NCI-H526 (cell line): ENCODE results near the gene FGGY.
"Not testable (repeated sequence)": the region's sequence is repeated elsewhere in the genome, so short reads cannot be mapped to it uniquely, and the experiment has no call there.

Experiments
- DNase-seq, 2 experiments: peaks; one replicate each; lab custom pipeline; 2025; lab: John Stamatoyannopoulos, UW

Gene FGGY

DNA sequence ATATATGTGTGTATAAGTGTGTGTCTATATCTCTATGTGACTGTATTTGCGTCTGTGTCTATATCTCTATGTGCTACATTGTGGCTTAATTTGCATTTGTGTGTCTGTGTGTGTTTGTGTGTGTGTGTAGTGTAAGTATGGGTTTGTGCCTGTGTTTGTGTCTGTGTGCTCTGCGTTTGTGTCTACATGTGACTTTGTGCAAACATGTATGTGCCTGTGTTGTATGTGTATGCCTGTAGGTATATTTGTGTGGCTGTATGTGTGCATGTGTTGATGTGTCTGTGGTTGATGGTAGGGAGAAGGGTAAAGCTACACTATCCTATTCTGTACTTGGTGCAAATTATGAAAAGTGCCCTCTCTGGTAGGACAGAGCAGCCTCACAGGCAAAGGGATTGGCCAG, 7.3 kb upstream of the FGGY start:
- DNase-seq: no peak

DNA sequence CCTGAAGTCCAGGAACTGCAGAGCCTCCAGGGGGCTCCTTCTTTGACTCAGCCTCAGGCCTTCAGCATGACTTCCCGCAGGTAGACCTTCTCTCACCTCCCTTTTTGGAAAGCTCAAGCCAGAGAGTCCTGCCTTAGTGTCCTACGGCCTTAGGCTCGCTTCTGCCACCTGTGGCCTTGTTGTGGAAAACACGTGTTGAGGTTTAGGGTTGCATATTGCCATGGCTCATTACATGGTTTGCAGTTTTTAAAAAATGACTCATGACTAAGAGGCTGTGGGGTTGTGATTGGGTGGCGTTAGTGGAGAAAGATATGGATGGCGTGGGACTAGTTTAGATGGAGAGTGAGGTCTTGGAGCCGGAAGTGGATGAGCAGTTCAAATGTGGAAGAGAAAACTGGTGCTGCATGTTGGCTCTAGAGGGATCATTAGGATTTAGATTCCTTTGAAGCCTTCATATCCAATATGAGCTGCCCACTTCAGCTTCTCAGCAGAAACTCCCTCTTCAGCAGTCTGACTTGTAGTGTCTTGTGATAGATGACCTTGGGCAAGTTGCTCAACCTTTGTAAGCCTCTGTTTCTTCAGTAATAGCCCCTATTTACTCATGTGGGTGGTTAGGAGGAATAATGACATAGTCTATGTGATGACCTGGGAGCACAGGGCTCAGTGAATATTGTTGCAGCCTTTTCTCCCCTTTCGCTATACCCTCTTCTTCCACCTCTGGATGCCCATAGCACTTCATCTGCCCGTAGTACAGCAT, 6.5 kb upstream of the FGGY start:
- DNase-seq: peak; percentile 72 to 75

DNA sequence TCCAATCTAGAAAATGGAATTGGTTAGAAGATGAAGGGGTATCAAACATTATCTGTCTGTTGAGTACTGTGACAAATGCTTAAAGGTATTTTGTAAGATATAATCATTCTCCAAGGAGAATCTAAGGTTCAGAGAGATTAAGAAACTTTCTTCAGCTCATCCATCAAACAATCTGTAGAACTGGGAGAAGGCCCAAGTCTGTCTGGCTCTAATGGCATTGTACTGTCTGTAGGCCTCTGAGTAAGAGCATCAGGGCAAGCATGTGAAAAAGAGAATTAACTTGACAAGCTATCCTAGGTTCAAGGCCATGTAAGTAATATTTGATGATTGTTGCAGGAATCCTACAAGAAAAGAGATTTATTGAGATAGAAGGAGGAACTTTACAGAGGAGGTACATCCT, 5.3 kb upstream of the FGGY start:
- no peak for DNase-seq

DNA sequence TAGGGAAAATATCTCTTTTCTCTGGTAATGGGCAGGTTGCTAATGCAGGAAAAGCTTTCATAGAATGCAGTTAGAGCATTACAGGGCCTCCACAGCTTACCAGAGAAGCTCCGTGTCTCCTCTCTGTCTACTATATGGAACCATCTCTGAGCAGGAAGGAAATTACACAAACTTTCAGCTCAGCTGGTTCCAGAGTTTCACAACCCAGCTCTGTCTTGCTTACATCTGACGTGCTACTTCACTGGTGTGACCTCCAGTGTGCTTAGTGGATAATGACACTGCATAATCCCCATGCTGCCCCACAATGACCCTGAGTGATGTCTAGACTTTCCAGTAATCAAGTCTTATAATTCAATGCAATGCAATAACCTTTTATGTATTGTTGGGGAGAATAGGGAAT, 4.3 kb upstream of the FGGY start:
- DNase-seq: no peak

DNA sequence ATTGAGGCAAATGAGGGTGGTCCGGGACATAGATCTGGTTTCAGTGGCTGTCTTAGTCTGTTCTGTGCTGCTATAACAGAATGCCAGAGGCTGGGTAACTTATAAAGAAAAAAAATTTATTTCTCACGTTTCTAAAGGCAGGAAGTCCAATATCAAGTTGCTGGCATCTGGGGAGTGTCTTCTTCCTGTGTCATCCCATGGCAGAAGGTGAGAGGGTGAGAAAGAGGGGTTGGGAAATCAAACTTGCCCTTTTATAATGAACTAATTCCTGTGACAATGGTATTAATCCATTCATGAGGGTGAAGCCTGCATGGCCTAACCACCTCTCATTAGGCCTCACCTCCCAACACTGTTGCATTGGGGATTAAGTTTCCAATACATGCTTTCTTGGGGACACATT, 3.7 kb upstream of the FGGY start:
- no peak for DNase-seq

DNA sequence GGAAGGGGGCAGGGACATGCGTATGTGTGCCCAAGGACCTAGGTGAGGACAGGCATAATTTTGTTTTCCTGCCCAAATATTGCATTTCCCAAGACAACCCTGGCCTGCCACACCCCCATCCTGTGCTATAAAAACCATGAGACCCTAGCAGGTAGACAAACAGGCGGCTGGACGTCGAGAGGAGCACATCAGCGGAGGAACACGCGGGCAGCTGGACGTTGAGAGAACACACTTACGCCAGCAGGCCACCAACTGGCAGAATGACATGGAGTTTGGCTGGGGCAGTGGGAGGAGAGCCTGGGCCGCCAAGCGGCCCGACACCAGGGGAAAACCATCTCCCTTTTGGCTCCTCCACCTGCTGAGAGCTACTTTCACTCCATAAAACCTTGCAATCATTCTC, 3.0 kb upstream of the FGGY start:
- no peak for DNase-seq

DNA sequence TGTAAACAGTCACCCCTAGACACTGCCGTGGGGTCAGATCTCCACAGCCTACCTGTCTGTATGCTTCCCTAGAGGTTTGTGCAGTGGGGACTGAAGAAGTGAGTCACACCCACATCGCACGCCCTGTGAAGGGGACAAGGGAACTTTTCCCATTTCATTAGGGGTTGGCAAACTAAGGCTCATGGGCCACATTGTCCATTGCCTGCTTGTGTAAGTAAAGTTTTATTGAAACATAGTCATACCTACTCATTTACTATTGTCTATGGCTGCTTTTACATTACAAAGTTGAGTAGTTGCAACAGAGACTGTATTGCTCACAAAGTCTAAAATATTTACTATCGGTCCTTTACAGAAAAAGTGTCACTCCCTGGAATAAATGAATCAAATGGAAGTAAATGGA, 2.5 kb upstream of the FGGY start:
- DNase-seq: no peak

DNA sequence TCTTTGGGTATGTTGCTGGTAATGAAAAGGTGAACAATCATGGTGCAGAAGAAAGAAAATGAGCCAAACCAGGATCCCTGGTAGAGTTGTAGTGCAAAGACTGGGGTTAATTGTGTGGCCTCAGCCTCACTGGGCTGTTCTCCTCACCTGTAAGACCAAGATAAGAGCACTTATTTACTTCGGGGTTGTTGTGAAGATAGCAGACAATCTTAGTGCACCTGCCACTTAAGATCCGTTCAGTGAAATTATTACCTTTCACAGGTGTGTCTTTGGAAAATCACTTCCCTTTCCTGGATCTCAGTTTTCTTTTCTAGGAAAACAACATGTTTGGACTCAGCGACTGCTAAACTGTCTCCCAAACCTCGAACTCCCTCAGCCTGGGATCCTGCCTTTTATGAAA, 1.3 kb upstream of the FGGY start:
- no peak for DNase-seq

DNA sequence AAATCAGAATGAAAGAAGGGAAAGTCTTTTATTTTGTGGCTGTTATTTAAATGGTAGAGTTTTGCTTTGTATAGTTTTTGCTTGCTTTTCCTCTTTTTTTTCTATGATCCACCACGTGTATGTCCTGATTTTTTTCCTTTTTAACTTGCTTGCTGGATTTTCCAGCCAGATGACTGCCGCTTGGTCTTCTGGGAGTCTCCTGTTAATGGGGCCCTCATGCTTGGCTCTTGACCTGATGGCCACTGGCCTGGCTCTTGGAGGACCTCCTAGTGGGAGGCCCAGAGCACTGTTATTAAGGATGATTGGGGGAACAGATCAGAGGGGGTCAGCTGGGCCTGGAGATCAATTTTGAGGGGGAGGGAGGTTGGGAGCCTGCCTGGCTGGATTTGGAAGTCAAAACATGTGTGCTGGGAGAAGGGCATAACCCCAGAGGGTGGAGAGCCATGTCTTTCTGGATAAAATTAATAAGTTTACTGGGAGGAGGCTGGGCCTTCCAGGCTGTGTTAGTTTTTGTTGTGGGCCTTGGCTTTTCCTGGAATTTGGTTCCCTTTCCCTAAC, 1.2 kb downstream of the FGGY start:
- peak in 1 of 2 experiments; percentile 6 for DNase-seq

DNA sequence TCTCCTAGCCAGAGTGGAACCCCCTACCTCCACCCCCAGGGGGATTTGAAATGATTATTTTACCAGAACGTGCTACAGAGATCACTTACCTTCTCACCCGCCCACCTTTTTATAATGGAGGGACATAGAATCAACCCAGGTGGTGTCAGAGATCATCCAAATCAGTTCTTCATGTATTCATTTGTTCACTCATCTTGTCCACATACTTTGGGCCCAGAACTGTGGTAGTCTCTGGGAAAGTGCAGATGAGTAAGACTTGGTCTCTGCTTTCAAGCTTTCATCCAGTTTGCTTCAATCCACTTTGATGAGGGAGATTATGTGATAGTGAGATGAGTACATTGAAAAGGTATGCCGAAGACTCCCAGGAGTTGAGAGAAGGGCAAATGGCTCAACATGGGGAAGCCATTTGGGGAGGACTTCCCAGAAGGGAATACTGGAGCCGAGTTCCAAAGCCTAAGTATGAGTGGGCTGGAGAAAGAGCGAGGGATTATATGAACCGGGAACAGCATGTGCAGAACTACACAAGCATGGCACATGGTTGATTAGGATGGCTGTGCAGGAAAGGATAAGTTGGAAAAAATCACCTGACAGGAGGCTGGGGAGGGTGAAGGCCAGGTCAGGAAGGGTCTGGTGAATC, 1.9 kb downstream of the FGGY start:
- DNase-seq: no peak

DNA sequence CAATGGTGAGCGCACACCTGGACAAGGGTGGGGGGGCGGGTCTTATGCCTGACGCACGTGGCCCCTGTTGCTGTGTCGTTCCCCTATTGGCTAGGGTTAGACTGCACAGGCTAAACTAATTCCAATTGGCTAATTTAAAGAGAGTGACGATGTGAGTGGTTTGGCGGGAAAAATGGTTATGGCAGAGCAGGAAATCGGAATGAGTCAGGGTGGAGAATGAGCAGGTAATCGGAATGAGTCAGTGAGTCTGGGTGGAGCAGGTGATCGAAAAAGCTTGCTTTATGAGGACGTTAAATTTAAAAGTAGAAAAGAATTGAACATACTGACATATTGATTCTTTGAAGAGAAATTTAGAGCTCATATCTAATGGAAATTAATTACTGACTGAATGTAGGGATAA, 2.8 kb downstream of the FGGY start:
- DNase-seq: not testable (repeated sequence)

DNA sequence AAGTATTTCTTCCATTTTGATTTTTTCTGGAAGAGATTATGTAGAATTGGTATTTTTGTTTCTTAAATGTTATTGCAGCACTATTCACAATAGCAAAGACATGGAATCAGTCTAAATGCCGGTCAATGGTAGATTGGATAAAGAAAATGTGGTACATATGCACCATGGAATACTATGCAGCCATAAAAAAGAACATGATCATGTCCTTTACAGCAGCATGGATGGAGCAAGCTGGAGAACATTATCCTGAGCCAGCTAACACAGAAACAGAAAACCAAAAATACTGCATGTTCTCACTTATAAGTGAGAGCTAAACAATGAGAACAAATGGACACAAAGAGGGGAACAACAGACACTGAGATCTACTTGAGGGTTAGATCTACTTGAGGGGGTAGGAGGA, 5.4 kb downstream of the FGGY start:
- no peak for DNase-seq

DNA sequence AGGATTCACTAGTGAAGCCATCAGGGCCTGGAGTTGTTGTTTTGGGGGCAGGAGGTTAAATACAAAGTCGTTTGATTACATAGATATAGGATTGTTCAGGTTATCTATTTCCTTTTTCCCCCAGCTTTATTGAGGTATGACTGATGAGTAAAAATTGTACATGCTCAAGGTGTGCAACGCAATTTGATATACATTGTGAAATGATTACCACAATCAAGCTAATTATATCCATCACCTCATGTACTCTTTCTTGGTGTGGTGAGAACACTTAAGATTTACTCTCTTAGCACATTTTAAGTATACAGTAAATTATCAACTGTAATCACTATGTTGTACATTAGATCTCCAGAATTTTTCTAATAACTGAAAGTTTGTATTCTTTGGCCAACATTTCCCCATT, 6.0 kb downstream of the FGGY start:
- no peak for DNase-seq

DNA sequence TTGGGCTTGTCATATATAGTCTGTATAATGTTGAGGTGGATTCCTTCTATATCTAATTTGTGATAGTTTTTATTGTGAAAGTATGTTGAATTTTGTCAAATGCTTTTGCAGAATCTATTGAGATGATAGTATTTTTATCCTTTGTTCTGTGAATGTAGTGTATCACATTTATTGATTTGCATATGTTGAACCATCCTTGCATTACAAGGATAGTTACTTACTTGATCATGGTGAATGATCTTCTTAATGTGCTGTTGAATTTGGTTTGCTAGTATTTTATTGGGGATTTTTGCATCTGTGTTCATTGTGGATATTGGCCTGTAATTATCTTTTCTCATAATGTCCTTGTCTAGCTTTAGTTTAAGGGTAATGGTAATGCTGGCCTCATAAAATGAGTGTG, 8.3 kb downstream of the FGGY start:
- DNase-seq: no peak

DNA sequence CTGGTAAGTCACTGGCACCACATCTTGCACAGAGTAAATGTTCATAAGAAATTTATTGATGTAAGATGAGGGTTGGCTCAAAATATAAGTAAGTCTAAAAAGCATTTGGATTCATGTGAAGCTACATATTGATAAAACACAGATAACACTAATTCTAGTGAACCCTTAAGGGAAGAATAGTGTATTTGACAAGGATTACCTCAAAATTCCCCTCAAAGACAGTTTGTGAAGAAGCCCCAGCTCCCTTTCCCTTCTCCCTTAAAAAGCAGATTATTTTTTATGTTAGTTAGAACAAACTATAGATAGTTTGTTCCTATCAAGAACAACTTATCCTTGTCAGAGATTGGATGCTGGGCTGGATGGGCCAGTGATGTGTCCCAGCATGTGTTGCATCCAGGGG, 10.7 kb downstream of the FGGY start:
- no peak for DNase-seq

DNA sequence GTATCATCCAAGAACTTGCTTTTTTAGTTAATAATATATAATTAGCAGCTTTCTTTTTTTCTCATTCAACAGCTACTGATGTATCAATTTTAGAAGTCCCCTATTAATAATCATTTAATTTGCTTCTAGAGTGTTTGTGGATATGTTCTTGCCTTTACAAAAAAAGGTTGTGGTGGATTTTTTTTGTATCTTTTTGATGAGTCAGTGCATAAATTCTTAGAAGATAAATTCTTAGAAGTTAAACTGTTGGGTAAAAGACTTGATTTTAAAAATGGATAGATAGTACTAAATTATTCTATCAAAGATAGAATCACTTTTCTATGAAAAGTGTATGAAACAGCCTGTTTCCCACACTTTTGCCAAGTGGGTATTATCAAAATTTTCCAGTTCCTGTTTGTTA, 11.9 kb downstream of the FGGY start:
- DNase-seq: no peak

DNA sequence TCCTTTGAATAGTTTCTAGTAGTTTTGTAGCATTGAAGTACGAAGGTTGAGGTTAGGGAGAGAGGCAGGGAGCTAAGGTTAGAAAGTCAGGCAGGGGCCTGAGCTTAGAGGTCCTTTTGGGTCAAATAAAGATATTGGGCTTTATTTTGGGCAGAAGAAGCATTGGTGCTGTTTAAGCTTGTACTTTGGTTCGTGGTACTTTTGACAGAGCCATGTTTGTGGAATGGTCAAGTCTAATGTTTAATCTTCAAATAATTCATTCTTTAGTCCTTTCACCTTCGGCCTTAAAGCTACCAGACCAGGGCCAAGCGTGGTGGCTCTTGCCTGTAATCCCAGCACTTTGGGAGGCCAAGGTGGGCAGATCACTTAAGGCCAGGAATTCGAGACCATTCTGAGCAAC, 12.5 kb downstream of the FGGY start:
- DNase-seq: no peak

DNA sequence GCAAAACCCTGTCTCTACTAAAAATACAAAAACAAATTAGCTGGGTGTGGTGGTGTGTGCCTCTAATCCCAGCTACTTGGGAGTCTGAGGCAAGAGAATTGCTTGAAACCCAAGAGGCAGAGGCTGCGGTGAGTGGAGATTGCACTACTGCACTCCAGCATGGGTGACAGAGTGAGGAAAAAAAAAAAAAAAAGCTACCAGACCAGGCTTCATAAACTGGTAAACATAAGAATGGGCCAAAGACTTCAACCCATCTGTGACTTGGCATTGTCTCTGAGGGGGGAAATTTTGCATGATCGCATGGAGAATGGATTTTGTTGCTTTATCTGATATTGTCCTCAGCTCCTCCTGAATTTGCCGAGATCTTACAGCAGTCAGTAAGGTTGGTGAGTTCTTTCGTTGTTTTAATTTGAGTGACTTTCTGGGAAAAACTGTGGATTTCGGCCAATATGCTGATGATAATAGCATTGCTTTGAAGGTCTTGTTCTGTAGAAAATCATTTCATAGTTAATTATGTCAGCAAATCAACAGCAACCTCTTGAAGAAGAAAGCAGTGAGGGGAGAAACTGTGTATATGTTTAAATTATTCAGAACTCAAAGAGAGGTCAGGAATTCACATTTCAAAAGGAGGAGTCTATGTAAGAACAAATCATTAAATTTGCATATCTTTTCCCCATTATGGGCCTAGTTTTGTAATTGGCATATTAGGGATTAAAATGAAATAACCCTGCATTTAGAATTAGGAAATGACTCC, 13.1 kb downstream of the FGGY start:
- no peak for DNase-seq

DNA sequence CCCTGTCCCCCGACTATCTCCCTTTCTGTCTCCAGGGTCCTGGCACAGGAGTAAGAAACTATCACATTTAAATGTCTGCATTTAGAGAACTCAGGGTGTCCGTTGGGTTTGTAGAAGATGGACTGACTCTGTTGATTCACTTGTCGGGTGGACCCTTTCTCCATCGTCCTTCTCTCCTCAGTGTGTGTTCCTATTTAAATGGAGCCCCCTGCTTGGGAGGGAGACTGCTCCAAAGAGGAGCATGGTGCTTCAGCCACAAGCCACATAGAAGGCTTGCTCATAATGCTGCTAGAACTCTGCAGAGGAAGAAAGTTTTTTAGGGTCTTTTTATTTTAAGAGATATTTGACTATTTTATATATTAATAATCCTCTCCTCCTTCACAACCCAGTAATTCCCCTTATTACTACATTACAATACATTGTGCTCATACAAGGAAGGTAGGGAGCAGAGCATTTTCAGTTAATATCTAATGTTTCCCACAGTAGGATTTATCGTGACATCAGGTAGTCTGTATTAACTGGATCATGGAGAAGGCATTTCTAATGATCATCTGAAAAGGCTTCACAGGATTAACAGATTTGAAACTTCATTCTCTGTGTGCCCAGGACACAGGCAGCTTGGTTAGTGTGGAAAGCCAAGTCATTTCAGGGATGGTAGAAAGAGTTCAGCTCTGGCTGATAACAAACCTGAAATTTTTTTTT, 13.8 kb downstream of the FGGY start:
- DNase-seq: no peak

DNA sequence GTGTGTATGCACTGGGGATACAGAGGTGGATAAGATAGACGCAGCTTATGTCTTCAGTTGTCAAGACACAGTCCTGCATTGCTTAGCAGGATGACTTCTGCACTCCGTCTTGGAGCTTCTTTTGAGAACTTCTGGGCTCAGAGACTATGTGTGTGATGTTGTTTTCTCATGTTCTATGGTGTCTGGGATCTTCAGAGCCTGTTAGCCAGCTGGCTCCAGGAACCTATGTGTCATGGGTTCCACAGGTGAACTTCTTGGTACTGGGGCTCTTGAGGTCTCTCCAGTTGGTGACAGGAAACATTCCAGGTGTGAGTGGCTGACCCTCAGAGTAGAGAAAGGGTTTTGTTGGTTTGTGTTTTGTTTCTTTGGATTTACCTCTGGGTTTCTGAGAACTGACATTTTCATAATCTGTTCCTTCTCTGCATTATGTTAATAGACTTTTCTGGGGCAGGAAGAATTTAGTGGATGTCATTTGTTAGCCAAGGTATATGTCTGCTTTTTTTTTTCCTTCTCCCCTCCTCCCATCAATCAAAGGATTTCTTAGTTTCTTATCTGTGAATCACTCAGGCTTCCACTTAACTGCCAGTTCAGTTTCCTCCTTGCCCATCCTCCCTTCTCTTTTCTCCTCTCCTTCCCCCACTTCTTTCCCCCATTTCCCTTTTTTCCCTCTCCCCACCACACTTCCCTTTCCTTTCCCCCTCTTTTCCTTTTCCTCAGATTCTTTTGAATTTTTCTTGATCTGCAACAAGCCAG, 18.1 kb downstream of the FGGY start:
- no peak for DNase-seq
